NCI-H345 treated with DMSO at 0.1 percent for 48 hours (cell line): ENCODE data around the gene COX6A2.
A peak's percentile ranks its signal among the peaks of the same experiment; 100 is the strongest.
"Not testable (repeated sequence)": the region's sequence is repeated elsewhere in the genome, so short reads cannot be mapped to it uniquely, and the experiment has no call there.

Experiments
- DNase-seq: peaks from one replicate; lab custom pipeline; 2025; ENCODE audit not compliant: unreplicated experiment; lab: John Stamatoyannopoulos, UW

Gene COX6A2

DNA sequence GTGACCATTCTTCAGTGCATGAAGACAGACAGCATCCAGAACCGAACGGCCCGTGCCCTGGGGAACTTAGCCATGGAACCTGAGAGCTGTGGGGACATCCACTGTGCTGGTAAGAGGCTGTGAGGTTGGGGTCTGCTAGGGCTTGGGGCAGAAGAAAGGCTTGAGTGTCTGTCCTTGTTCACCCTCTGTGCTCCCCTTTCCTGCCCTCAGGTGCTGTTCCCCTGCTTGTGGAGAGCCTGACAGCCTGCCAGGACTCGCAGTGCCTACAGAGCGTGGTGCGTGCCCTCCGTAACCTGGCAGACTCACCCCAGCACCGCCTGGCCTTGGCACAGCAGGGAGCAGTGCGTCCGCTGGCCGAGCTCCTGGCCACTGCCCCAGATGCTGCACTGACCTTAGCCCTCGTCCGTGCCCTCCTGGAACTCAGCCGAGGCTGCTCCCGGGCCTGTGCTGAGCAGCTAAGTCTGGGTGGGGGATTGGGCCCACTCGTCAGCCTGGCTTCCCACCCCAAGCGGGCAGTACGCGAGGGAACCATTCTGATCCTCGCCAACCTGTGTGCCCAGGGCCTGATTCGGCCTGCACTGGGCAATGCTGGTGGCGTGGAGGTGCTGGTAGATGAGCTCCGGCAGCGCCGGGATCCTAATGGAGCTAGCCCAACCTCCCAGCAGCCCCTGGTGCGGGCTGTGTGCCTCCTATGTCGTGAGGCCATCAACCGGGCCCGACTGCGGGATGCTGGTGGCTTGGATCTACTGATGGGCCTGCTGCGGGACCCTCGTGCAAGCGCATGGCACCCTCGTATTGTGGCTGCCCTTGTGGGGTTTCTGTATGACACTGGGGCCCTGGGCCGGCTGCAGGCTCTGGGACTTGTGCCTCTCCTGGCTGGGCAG is 34.0 kb upstream of the COX6A2 start:
- no peak for DNase-seq

DNA sequence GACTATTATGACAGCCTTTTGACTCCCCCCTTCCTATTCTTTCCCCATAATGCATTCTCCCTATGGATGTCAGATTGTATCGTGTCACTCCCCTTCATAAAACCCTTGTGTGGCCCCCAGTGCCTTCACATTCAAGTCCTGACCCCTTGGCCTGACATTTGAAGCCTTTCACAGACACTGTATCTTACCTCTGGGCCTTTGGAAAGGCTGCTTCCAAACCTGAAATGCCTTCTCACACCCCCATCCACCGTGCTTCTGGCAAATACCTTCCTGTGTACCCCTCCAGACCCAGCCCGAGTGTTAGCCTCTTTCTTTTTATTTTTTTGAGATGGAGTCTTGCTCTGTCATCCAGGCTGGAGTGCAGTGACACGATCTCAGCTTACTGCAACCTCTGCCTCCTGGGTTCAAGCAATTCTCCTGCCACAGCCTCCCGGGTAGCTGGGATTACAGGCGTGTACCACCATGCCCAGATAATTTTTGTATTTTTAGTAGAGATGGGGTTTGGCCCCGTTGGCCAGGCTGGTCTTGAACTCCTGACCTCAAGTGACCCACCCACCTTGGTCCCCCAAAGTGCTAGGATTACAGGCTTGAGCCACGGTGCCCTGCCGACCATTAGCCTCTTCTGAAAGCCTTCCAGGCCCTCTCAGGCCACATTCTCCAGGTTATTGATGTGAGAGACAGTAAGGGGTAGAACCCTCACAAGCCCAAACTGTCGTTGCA is 33.2 kb upstream of the COX6A2 start:
- no peak for DNase-seq

DNA sequence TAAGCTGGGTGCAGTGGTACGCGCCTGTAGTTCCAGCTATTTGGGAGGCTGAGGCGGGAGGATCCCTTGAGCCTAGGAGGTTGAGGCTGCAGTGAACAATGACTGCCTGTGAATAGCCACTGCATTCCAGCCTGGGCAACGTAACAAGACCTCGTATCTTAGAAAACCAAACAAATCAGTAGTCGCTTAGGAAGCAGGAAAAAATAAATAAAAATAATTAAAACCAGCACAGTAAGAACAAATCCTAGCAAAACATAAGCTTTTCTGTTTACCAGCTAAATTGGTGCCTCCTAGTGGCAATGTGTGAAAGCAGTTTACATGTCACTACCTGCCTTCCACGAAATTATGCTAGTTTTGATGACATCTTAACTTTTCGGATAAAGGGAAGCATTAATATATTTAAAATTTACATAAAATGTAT is 32.4 kb upstream of the COX6A2 start:
- peak; percentile 52 for DNase-seq

DNA sequence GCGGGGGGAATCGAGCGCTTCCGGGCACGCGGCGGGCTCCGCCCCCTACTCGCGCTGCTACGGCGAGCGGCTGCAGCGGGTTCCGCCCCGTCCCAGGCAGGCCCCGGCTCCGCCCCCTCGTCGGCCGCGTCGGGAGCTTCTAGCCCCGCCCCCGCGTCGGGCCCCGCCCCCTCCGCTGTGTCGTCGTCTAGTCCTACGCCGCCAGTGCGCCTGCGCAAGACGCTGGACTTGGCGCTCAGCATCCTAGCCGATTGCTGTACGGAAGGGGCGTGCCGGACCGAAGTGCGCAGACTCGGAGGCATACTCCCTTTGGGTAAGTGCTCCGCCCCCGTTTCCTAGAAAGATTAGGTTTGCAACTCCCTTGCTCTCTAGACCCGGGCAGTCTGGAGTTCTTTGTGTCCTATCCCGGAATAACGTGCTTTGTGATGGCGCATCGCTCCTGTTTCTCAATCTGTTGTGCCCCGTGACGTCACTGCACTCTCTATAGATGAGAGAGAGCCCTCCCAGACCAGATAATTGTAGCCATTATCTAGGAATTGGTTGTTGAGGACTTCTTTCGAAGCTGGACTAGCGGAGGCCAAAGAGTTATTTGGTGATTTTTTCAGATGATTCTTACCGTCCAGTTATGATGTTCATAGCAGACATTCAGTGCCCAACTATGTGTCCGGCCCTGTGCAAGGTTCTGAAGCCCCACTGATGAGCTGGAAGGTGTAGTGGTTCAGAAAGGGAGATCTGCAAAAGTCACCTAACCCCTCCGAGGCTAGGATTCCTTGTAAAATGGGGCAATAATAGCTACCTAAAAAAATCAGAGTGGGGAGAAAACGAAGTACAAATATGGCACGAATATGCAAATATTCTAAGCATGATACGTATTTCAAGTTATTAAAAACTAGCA is 31.8 kb upstream of the COX6A2 start:
- DNase-seq, result peak; percentile 100

DNA sequence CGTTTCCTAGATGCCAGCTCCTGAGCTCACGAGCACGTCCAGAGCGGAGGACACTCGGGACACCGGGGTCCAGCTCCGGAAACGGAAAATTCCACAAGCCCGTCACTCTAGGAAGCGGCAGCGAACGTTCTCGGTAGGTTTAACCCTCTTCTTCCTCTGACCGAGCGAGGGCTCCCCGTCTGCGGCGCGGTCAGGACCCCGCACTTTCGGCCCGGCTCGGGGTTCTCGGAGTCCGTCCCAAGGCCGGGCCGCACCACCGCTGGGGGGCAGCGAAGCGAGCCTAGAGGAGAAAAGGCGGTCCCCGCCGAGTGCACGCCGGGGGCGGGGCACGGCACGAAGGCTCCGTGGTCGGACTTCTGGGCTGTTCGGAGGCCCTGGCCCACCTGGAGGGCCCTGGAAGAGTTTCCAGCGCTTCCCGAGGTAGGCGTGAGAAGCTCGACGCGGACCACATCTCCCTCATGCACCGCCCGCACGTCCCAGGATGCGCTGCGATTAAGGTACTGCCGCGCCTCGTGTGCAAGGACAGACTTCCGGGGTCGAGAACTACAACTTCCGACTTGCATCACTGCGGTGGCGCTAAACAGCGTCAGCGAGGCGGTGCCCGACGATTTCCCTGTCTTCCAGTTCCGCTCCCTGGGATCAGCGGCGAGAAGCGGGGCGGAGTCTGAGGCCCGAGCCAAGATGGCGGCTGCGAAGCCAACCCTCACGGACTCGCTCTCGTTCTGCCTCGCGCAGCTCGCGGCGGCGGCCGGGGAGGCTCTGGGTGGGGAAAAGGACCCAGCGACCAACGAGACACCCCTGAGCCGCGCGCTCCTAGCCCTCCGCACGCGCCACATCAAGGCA is 30.9 kb upstream of the COX6A2 start, which contains the start of gene ARMC5:
TSS of gene ARMC5 (plus strand) at position 658 of the 843 bp plus-strand sequence. CDS start at position 682, 24 bp downstream.
- DNase-seq, result peak; percentile 98

DNA sequence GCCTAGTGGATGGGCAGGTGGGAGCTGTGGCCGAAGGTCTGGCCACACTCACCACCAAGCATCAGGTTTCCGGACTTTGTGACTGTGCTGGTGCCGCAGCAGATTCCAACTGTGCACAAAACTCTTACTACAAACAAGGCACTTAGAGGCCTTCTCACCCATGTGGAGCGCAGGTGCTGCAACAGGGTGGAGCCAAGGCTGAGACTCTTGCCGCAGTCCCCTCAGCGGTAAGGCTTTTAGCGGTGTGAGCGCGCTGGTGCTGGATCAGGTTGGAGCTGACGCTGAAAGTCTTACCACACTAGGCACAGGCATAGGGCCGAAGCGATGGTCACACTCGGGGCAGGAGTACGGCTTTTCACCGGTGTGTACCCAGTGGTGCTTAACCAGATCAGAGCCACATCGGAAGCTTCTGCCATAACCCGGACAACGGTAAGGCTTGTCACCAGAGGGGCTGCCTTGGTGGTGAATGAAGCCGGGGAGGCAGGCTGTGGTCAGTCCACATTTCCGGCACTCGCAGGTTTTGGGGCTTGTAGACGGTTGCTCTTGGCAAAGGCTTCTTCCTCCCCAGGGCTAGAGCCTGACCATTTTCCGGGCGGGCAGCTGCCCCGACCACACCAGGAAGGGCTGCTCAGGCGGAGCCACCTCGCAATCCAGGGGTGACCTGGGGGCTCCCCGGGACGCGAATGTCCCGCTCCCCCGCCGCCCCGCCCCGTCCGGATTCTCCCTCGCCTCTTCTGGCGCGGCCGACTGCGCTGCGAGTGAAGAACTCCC is 30.1 kb upstream of the COX6A2 start:
- no peak for DNase-seq

DNA sequence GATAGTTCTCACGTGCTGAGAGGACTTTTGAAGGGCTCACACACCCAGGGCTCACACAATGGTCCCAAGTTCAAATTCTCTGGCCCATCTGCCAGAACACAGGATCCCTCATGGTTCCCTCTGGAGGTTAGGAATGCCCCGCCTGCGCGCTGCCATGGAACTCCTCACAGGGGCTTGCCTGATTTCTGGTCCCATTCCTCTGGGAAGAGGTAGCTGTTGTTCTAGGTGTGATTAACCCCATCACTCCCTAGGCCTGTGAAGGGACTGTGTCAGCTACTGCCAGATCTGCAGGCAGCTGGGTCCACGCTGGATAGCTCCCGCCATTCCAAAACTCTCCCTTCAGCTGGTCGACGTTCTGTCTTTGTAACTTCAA is 28.8 kb upstream of the COX6A2 start:
- no peak for DNase-seq

DNA sequence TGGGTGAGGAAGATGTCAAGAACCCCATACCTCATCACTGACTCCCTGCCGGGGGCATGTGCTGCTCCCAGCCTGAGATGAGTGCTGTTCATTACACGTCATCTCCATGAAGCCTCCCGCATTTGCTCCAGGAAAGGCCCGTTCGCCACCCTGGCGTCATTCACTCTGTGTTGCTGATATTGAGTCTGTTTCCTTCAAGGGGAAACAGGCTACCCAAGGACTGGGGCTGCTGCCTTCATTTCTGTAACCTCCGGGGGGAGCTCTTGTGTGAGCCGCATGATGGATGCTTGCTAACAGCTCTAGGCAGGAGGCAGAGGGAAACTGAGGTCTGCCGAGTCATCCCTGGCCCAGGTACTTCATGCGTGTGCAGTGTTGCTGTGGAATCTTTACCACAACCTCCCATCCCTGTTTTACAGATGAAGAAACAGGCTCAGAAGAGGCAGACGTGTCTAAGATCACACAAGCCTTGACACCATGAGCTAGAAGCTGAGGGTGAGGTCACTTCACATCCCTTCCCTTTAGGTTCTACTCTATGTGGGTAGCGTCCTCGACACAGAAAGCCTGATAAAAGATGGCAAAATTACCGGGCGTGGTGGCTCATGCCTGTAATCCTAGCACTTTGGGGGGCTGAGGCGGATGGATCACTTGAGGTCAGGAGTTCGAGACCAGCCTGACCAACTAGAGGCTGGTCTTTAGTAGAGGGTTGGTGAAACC is 27.6 kb upstream of the COX6A2 start:
- no peak for DNase-seq

DNA sequence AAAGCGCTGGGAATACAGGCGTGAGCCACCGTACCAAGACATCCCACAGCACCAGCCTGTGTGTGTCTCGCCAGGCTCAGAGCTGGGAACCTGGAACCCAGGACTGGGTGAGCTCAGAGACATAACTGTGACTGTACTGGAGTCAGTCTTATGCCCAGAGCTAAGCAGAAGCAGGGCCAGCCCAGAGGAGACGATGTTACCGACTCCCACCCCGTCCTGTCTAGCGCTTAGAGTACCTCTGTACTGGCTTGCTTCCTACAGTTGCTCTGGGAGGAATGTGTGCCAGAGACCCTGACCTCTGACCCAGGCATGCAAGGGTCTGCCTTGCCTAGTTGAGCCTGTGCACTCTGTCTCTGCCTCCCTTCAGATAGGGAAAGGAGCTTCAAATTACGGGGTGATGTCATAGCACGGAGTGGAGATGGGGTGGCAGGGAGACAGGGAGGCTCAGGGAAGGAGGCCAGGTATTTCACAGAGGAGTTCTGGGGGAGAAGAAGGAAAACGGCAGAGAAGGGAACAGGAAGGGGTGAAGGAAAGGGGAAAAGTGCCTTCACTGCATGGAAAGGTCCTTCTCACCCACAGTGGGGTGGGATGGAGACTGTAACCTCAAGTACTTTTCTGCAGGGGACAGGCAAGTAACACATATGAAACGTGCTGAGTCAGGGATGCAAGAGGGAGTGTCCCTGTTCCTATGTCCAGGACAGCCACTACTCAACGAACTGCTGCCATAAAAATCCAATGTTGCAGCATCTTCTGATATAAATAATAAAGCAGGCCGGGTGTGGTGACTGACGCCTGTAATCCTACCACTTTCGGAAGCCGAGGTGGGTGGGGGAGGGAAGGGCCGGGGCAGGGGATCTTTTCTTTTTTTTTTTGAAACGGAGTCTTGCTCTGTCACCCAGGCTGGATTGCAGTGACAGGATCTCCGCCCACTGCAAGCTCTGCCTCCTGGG is 25.4 kb upstream of the COX6A2 start:
- DNase-seq, result no peak

DNA sequence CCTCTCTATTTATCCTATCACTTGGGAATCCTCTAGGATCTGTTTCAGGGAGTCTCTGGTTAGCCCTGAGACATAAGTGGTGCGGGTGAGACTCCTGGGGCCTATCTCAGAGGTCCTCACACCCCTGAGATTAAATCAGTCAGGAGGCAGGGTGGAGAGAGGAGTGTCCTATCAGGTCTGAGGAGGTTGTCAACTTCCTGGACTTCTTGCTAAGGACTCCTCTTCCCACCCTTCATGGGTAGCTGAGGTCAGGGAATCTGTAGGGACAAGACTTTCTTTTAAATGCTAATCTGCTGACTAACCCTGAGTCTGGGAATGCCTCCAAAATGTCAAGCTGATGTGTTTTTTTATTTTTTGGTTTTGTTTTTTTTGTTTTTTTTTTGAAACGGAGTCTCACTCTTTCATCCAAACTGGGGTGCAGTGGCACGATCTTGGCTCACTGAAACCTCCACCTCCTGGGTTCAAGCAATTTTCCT is 24.5 kb upstream of the COX6A2 start:
- DNase-seq, result no peak

DNA sequence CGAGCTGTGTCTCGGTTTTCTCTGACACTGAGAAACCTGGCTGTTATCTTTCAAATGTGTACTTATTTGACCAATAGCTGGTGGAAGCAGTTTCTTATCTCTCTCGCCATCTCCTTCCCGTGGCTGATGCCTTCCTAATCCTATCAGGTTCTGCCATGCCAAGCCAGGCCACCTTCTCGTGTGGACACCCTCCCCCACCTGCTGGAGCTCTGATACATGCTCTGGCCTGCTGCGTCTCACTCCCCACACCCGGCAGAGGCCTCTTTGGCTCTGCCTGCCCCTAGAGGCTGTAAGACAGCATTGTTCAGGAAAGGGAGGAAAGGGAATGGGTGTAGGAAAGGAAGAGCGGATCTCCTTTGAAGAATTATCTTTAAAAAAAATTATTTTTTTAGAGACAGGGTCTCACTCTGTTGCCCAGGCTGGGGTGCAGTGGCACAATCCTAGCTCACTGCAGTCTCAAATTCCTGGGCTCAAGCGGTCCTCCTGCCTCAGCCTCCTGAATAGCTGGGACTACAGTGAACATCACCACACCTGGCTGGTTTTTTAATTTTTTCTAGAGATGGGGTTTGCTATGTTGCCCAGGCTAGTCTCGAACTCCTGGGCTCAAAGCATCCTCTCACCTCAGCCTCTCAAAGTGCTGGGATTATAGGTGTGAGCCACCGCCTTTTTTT is 23.7 kb upstream of the COX6A2 start:
- DNase-seq, result peak; percentile 30

DNA sequence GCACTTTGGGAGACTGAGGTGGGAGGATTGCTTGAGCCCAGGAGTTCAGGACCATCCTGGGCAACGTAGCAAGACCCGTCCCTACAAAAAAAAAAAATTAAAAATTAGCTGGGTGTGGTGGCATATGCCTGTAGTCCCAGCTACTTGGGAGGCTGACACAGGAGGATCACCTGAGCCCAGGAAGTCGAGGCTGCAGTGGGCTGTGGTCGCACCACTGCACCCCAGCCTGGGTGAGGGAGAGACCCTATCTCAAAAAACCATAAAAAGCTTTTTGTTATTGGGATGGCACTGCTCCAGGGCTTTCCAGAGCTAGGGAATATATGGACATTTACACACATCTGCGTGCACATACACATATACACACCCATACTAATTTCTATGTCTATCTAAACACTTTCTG is 23.0 kb upstream of the COX6A2 start:
- no peak for DNase-seq

DNA sequence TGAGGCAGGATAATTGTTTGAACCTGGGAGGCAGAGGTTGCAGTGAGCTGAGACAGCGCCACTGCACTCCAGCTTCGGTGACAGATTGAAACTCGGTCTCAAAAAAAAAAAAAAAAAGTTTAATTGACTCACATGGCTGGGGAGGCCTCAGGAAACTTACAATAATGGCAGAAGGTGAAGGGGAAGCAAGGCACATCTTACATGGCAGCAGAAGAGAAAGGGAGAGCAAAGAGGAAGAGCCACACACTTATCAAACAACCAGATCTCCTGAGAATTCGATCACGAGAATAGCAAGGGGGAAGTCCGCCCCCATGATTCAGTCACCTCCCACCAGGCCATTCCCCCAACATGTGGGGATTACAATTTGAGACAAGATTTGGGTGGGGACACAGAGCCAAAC is 17.8 kb upstream of the COX6A2 start:
- DNase-seq, result not testable (repeated sequence)

DNA sequence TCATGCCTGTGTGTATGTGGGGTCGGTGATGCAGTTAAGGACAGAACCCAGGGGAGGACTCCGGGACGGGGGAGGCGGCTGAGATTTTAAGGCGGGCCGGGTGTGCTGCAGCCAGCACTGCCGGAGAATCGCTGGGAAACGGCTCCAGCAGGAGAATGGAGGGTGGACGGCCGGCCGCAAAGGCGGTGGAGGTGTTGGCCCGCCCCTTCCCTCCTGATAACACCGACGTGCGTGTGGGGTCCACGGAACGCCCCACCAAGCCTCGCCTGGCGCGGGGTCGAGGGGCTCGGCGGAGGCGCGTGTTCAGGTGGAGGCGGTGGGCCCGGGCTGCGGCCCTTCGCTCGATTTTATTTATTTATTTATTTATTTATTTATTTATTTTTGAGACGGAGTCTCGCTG is 13.8 kb upstream of the COX6A2 start:
- DNase-seq, result no peak

DNA sequence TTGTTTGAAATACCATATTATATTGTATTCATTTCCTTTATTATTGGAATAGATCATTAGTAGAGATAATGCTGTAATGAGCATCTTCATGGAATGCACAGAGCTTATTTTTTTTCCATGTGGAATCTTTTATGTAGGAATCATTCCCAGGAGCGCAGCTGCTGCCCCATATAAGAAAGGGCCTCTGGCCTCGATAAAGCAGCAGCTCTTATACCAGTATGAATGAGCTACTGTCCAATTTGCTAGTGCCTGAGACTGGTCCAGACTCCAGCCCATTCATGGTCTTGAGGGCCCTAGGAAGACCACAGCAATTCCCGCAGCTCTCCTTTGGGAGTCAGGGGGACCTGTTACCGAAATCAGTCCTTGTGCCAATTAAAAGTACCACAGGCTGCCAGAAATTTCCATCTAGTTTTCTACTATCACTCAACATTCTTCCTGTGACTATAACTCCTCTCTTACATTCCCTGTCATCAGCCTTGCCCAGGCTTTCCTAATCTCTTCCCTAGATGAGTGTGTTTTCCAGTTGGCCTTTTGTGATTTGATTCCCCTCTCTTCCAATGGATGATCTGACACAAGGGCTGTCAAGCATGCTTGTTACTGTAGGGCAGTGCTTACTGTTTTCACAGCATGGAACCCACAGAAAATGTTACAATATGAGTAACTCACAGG is 12.5 kb upstream of the COX6A2 start:
- DNase-seq, result no peak

DNA sequence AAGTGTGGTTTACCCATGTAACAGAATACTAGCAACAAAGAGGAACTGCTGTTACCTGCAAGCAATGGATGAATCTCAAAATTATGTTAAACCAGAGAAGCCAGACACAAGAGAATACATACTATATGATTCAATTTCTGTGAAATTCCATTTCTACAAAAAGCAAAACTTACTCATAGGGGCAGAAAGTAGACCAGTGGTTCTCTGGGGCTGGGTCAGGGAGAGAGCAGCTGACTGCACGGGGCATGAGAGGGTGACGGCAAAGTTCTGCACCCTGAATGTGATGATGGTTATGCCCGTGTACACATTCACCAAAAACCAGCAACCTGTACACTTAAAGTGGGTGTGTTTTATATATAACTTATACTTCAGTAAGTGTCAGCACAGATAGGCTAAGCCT is 11.4 kb upstream of the COX6A2 start:
- no peak for DNase-seq

DNA sequence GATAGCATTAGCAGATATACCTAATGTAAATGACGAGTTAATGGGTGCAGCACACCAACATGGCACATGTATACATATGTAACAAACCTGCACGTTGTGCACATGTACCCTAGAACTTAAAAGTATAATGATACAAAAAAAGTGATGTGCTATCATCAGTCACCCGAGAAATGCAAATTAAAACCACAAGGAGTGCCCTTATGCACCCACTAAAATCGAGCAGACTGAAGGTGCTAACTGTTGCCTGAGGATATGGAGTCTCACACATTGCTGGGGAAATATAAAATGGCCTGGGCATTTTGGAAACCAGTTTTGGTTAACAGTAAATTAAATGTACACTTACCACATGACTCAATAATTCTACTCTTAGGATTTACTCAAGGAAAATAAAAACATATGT is 10.9 kb upstream of the COX6A2 start:
- DNase-seq, result not testable (repeated sequence)
